GM06990 (cell line): ENCODE measurements around the gene COL9A3.

Source experiments
- DNase-seq: peaks from one replicate; pipeline ENCODE4 v3.0.0-alpha.2; 2011; ENCODE audit not compliant: insufficient read length; ENCODE audit errors: extremely low read depth
- H3K27me3 ChIP-seq: replicated peaks from 2 replicates; pipeline ENCODE4 v1.6.0; 2011; ENCODE audit warnings: low read length; ENCODE audit not compliant: control insufficient read depth, insufficient read depth
- H3K36me3 ChIP-seq: 2 replicates; pipeline ENCODE4 v1.5.1; 2011; ENCODE audit warnings: low read length; ENCODE audit not compliant: control insufficient read depth, insufficient read depth
- H3K4me3 ChIP-seq: replicated peaks from 2 replicates; pipeline ENCODE4 v1.5.1; 2011; ENCODE audit warnings: low read depth, mild to moderate bottlenecking, control low read depth, low read length
- CTCF ChIP-seq: IDR thresholded peaks from 2 replicates; pipeline ENCODE4 v1.5.1; 2011; ENCODE audit warnings: low read length, control low read depth, mild to moderate bottlenecking, inconsistent platforms; ENCODE audit not compliant: insufficient read depth, poor library complexity, severe bottlenecking

COL9A3 gene

DNA sequence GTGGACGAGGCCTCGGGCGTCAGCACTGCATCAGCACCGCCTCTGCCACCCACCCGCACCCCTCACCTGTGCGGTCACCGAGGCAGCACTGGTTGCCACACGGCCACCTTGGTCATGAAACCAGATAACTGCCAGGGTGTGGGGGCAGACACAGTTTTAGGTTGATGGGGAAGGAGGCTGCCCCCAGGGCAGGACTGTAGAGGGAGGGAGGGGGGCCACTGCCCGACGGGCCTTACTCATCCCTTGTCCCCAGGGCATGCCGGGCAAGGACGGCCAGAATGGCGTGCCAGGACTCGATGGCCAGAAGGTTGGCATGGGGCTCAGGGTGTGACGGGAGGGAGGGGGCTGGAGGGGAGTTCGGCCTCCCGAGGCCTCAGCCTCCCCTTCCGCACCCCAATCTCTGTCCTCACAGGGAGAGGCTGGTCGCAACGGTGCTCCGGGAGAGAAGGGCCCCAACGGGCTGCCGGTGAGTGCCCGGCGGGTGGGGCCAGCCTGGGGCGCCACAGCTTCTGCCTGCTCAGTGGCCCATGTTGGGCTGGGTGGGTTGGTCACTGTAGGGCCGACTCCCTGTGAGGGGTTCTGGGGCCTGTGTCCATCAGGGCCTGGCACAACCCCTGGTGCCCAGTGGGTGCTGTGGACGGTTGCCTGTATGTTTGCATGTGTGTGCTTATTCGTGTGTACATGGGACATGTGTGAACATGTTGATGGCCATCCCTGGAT lies 11.8 kb downstream of the COL9A3 start:
- Histone ChIP-seq H3K4me3 (no peak overlapping the region), H3K27me3 (no peaks in the 10 kb centered on the region; the same call in 1 of the 2 replicates), H3K36me3 (no peaks in the 10 kb centered on the region)
- DNase-seq: no peak
- no peak for TF ChIP-seq CTCF

DNA sequence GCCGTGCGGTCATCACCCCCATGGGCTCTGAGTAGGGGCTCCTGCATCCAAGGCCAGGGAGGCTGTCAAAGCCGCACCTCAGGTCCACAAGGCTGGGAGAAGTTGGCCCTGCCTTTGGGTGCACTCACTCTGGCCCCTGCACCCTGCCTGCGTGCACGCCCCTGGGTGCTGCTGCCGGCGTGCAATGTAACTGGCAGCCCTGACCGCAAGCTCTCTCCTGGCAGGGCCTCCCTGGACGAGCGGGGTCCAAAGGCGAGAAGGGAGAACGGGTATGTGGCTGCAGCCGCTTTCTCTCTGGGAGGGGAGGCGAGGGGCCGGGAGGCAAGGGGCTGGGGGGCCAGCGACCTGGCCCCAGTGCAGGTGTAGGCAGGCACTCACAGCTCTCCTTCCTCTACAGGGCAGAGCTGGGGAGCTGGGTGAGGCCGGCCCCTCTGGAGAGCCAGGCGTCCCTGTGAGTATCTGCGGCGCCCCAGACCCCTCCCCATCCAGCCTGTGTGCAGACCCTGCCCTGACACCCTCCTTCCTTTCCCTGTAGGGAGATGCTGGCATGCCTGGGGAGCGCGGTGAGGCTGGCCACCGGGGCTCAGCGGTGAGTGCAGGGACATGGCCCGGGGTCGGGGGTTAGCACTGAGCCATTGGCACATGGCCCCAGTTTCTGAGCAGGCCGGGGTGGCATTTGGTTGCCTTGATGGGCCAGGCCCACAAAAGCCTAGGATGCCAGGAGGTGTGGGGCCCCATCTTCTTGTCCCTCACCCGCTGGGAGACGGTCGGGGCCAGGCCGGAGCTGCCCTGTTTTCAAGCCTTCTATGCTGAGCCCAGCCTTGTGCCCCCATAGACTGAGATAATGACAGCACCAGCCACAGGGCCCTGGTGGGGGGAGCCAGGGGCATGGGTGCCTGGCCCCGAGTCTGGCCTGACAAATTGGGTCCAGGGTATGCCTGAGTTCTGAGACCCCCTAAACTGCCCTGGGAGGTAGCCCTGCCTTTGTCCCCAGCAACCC lies 12.7 kb downstream of the COL9A3 start:
- Histone ChIP-seq H3K36me3 (no peaks in the 10 kb centered on the region), H3K27me3 (no peaks in the 10 kb centered on the region; the same call in 1 of the 2 replicates), H3K4me3 (no peak overlapping the region)
- TF ChIP-seq CTCF: no peak
- no peak for DNase-seq

DNA sequence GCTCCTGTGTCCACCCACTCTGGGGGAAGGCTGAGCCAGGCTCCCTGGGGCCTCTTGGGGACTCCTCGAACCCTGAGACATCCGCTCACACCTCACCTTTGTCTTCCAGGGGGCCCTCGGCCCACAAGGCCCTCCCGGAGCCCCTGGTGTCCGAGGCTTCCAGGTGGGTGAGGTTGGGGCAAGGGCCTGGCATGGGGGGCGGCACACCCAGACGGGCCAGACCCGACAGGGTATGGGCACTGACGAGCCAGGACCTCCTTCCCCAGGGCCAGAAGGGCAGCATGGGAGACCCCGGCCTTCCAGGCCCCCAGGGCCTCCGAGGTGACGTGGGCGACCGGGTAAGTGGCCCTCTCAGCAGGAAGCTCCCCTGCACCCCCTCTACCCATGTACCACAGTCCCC lies 13.4 kb downstream of the COL9A3 start:
- TF ChIP-seq CTCF: no peak
- DNase-seq: no peak
- H3K4me3 ChIP-seq: no peak overlapping the region

GRCh38 chr20:62830821-62831220 lies 14.0 kb downstream of the COL9A3 start:
- DNase-seq: no peak
- H3K4me3 ChIP-seq: no peak overlapping the region

More for the DNA sequence above, 13.4 kb downstream of the COL9A3 start:
- no peaks in the 10 kb centered on the region for H3K36me3 ChIP-seq
- H3K27me3 ChIP-seq: no peaks in the 10 kb centered on the region; the same call in 1 of the 2 replicates

GRCh38 chr20:62831361-62831788 lies 14.5 kb downstream of the COL9A3 start:
- Histone ChIP-seq H3K27me3 (no peaks in the 10 kb centered on the region), H3K4me3 (no peak overlapping the region), H3K36me3 (no peaks in the 10 kb centered on the region)
- no peak for DNase-seq
- TF ChIP-seq CTCF: no peak

More at GRCh38 chr20:62830821-62831220, 14.0 kb downstream of the COL9A3 start:
- H3K36me3 ChIP-seq: no peaks in the 10 kb centered on the region
- no peak for TF ChIP-seq CTCF
- H3K27me3 ChIP-seq: no peaks in the 10 kb centered on the region; the same call in 1 of the 2 replicates
